Tibial nerve (tissue), 4 donors: ENCODE measurements around the gene GPRASP1.
"Not testable (repeated sequence)": the region's sequence is repeated elsewhere in the genome, so short reads cannot be mapped to it uniquely, and the experiment has no call there.

ENCODE experiments used
- CTCF ChIP-seq, 5 experiments: fragments of 200-600 bp in 3 of 5; fragments of 450-650 bp in 2 of 5; sonication (generic) in 3 of 5; IDR thresholded peaks; one replicate each; pipeline ENCODE4 v1.5.1; 2016 to 2019; ENCODE audit warnings: antibody characterized with exemption in 5 of 5, mild to moderate bottlenecking in 3 of 5, moderate library complexity in 2 of 5
- EP300 ChIP-seq, 2 donors: sonication (generic); formaldehyde crosslinking; IDR thresholded peaks; one replicate each; pipeline ENCODE4 v1.6.1; 2017; ENCODE audit warnings: antibody characterized with exemption in 2 of 2, mild to moderate bottlenecking in 1 of 2
- POLR2A ChIP-seq, 2 donors: fragments of 450-650 bp; IDR thresholded peaks; one replicate each; pipeline ENCODE4 v1.6.1; 2017; ENCODE audit warnings: antibody characterized with exemption in 2 of 2, mild to moderate bottlenecking in 2 of 2, moderate library complexity in 2 of 2

DNA sequence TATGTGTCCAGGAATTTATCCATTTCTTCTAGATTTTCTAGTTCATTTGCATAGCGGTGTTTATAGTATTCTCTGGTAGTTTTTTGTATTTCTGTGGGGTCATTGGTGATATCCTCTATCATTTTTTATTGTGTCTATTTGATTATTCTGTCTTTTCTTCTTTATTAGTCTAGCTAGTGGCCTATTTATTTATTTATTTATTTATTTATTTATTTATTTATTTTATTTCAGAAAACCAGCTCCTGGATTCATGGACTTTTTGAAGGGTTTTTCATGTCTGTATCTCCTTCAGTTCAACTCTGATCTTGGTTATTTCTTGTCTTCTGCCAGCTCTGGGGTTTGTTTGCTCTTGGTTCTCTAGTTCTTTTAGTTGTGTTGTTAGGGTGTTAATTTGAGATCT is 26.2 kb downstream of the GPRASP1 start:
- not testable (repeated sequence) for TF ChIP-seq CTCF, POLR2A, EP300 (IDR thresholded peaks at IDR 0.05)
